CD1c-positive myeloid dendritic cell (primary cell): Measurements from ENCODE around the gene GP5.

Experiments
- DNase-seq: peaks from one replicate; pipeline ENCODE4 v3.0.0-alpha.2; 2016; ENCODE audit errors: extremely low spot score

Gene GP5

DNA sequence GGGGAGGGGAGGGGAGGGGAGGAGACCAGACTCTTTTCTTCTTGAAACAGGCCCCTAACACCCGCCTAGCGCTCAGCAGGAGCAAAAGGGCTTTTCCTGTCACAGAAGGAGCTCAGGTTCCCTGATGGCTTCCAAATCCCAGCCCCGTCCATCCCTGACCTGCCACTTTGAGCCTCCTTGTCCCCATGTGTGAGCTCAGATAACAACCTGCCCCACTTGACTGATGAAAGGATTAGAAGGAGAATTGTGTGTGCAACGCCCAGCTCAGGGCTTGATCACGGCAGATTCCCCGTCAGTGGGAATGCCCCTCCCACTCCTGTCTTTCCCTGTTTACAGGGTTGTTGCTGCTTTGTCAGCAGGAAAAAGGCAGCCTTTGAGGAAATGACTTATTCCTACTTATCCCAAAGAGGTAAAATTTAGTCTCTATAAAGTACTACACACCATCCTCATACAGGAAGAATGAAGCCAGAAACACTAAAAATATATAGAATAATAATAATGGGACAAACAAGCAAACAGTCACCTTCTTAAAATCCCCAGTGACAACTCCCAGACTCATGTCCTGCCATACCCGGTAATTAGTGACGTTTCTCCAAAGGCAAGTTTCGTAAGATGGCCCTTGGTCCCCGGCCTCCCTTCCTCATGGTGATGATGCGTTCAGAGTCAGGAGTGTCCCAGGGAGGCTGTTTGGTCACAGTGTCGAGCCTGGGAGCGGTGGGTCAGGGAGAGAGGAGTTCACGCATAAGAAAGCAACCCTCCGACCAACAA, 23.4 kb downstream of the GP5 start:
- DNase-seq = no peak

DNA sequence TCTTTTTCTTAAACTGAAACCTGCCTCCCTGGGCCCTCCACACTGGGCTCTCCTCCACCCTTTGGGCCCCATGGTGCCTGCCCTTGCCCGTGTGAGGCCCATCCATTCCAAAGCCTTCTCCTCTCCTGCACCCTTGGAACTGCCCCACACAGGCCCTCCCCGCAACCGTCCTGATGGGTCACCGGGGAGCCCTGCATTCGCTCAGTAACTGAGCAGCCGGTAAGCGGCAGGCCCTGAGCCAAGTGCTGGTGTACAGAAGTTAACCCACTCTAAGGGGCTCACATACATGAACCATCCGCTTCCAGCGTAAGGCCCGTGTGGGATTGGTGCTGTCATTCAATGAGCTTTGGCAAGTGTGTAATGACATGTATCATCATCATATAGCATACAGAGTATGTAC, 24.1 kb downstream of the GP5 start:
- DNase-seq = no peak

DNA sequence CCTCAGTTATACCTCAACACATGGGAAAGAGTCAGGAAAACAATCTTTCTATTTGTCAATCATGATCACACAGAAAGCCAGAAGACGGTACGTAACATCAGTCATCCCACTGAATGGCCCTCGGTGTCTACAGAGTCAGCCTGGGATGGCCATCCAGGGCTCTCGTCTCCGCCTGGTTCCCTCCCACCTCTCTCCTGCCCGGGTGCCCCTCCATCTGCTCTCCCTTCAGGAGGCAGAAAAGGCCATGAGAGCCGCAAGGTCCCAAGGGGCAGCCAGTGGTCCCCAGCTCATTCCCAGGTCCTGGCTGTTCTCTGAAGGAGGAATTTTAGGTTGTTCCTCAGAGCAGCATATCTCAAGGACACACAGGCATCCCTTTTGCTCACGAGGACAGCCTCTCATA, 25.2 kb downstream of the GP5 start:
- DNase-seq = no peak

DNA sequence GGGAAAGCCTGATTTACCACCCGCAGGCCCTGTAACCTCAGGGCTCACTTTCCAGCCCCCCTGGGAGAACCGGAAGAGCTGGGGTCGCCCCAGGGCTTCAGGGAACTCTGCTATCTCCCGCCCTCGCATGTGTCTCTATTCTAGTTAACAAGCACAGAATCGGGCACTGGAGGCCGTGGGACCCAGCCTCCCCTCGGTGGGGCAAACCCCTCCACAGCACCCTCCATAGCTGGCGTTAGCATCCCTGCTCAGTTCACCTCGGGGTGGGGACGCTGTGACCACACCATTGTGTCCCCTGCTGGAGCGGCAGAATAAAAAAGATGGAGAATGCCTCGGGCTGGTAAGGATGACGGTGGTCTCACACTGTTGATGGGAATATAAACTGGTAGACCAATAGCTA, 26.0 kb downstream of the GP5 start:
- DNase-seq = no peak

DNA sequence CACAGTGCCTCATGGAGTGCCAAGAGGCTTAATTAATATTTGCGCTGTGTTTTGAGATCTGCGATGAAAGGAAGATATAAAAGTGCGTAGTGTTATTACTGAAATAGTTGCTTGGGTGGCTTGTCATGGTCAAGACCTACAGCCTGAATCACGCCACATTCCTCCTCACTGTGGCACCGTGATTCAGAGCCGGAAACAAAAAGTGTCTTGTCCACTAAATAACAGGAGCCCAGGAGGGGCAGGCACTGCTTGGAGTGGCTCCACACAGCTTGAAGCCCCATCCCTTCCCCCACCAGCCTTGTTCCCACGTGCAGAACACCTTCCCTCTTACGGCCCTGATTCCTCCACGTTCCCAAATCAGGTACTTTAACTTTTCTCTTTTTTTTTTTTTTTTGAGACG, 28.3 kb downstream of the GP5 start:
- DNase-seq = no peak

DNA sequence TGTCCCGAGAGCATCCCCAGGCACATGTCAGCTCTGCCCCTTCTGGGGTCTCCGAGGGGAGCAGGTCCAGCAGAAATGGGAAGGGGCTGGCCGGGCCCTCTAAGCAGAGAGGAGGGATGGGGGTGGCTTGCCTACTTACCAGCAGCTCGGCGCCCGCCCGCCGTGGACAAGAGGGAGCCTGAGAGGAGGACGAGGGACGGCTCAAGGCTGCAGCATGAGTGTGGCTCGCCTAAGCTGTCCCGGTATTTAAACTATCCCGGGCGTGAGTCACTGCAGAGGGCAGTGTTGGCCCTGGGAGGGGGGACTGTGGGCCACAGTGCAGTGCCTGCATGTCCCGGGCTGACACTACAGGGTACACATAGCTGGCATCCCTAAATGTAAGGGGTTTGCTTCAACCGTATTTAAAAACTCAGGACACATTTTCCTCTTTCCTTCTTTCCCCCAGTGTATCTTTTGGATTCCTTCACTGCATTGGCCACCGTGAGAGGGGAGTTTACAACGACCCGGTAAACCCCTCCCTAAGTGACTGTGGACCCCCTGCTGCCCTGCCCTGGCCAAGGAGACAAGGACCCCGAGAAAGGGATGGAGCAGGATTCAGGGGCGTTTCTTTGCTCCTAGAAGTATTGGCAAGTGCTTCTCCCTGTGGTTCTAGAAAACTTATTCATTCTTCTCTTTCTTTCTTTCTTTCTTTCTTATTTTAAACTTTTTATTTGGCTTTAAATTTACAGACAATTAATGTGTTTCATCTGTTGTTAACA, 29.4 kb downstream of the GP5 start, which contains the start of gene LRRC15:
LRRC15 (minus strand) TSS at position 222 of the 758 bp plus-strand sequence. CDS start 8,700 bp downstream, outside the sequence.
- DNase-seq = no peak

DNA sequence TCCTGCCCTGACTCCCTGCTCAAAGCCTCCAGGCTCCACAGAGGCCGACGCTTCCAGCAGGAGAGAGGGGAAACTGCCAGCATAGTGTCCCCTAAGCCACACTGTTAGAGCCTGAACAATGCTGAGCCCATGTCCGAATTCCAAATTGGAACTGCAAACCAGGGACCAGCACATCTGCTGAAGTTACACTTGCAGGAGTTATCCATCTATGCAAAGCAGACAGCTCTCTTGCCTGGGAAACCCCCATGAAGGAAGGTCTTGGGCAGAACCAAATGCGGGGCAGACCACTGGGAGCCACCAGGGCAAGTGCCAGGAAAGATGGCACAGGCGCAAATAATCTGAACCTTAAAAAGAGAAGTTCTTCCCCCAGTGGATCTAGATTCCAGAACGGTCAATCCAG, 30.1 kb downstream of the GP5 start:
- no peak for DNase-seq

DNA sequence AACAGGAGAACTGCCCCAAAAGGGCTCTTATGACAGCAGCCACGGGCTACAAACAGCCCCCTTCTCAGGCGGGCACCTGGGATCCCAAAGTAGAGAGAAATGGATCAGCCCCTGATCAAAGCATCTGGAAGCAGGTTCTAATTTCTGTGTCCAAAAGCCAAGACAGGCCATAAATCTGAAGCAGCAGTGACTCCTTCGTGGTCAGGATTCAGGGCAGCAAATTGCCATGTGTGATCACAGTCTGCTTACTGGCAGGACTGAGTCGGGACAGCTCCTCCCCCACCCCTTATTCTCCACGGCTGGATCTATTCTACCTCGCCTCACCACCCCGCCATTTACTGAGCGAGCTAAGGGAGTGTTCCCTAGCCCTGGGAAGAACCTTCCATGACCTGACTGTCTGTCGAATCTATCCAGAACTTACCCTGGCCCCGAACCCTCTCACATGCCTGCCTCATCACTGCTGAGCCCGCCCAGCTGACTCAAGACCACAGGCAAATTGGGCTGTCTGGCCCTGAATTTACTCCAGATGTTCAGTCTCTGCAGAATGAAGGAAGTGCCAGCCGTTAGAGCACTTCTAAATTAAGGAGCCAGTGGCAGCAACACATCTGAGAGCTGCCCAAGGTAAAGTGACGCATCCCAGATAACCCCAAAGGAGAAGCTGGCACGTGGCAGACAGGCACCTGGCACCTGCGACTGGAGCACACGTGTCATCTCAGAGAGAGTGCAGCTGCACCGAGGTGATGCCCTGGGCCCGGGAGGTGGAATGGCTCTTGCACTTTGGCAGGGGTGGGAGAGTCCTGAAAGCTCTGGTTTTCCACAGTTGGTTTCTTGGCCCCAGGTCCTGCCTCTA, 30.8 kb downstream of the GP5 start:
- no peak for DNase-seq

DNA sequence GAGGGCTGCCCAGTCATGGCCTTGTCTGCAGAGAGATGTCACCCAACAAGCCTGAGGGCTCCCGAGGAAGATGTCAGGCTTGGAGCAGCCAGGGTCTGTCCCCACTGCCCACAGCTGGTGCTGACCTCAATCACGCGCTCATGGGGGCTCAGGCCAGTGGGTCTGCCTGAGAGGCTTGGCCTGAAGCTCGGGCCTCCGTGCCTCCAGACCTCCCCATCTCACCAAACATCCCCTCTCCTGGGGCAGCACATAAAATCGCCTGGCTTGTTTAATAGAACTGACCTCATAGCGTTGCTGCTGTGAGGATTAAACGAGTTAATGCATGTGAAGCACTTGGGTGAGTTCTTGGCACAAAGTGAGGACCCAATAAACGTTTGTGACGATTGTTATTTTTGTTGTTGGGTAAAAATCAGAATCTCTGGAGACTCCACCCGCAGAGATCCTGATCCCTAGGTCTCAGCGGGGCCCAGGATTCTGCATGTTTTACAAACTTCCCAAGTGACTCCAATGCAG, 33.0 kb downstream of the GP5 start:
- DNase-seq = no peak

DNA sequence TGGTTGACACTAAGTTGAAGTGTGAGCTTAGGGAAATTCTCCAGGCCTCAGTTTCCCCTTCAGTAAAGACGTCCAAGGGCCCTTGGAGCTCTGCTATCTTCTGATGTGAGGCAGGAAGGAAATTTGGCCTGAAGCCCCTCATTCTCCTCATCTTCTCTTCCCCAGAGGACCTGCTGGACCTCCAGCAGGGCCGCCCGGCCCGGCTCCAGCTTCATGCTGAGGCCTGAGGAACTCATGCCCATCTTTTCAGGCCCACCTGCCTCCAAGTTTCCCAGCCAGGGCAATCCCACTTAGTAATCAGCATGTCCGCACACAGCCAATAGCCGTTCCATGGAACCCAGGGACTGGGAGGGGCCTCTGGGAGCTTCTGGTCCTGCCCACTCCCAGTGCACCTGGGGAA, 33.5 kb downstream of the GP5 start:
- DNase-seq = no peak

DNA sequence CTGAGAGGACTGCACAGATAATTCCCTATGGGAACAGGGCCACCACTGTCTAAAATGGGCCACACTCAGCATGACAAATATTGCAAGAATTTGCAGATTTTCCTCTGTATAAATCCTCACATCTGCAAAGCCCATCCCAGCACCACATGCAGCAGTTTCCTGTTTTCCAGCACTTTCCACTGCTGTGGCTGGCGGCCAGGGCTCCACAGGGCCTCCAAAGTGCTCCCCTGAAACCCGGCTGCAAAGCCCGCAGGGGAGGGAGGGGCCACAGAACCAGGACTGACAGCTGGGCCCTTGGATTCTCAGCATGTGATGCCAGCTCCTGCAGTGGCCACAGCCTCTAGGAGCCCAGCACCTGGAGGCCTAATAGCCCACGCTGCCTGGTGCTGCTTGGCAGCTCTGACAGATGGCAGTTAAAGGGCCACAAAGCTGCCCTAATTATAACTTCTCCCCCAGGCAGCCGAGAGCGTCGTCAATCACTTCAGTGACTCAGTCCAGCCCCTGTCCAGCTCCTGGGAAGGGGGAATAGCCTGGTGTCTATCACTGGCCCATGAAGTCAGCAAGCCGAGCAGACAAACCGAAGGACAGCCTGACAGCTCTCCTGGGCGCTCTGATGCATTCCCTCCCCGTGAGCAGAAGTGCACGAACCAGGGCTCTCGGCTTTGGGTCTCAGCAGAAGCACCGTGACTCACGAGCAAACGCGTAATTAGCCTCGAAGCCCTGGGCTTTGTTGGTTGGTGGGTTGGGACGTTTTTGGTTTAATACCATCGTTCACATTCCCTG, 34.2 kb downstream of the GP5 start:
- DNase-seq = no peak

DNA sequence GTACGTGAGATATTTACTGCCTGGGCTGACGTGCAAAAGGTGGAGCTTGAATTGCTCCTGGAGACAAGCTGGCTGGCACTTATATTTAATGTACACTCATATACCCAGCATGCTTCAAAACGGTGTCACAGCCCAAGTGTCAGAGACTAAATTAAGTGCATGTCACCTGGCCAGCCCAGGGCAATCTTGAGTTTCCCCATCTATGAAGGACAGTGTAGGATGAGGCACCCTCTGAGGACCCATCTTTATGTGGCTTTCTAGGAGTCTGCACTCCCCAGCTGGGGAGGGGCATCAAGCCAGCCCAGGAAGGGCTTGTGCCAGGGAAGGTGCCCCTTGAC, 34.8 kb downstream of the GP5 start:
- DNase-seq = no peak

DNA sequence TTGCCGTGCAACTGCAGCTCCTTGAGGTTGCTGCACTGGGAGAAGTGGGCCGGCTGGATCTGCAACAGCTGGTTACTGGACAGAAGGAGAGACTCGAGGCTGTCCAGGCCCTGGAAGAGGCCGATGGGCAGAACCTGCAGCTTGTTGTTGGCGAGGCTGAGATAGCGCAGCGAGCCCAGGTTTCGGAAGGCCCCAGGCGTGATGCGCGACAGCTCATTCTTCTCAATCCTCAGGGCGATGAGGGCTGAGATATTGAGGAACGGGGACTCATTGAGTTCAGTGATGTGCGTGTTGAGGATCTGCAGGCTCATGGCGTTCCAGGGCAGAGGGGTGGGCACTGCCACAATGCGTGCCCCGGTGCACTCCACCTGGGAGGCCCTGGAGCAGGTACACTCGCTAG, 38.5 kb downstream of the GP5 start:
- DNase-seq = no peak

DNA sequence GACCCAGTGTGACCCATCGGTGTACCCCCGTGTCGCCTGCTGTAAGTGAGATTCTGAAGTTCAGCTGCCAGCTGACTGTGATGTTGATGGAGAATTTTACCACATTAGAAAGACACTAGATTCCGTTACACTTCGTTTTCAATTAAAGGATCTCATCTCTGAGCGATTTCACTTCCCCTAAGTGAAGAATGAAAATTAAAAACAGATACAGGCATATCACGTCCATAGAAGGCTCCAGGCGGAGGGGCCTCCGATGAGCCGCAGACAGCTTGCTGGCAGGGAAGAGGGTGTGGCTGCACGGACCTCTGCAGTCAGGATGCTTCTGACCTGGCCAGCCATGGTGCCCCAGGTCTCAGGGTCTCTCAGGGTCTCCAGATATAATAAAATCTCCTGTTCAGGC, 41.4 kb downstream of the GP5 start:
- no peak for DNase-seq

DNA sequence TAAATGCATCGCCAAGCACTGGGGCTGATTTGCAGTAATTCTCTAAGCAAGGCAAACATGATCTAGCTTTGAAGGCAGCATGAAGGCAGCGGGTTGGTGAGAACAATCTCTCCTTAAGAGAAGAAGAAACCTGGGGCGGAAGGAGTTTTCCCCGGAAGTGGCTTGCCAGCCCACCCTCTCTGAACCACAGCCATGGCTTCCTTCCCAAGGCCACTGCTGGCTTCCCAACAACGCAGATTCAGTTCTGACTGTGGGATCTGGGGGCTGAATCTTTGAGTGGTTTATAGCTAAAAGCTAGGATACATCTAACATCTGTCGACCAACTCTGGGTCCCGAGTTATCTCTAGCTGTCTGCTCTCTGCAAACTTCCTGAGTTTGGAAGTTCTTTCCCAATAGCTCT, 43.7 kb downstream of the GP5 start:
- DNase-seq = no peak

DNA sequence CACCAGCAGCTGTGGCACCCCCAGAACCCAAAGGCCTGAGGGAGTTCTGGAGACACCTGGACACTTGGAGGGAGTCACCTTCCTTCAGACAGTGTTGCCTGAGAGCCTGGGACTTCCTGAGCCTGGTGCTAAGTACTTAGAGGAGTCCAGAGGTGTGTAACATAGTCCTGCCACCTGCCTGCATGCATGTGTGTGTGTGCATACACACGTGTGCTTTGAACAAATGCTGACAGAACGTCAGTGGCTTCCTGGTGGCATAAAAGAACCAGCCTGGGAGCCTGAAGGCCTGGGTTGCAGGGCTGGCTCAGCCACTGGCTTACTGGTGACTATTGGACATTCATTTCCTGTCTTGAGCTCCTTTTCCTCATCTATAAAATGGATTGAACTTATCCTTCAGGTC, 44.8 kb downstream of the GP5 start:
- no peak for DNase-seq

DNA sequence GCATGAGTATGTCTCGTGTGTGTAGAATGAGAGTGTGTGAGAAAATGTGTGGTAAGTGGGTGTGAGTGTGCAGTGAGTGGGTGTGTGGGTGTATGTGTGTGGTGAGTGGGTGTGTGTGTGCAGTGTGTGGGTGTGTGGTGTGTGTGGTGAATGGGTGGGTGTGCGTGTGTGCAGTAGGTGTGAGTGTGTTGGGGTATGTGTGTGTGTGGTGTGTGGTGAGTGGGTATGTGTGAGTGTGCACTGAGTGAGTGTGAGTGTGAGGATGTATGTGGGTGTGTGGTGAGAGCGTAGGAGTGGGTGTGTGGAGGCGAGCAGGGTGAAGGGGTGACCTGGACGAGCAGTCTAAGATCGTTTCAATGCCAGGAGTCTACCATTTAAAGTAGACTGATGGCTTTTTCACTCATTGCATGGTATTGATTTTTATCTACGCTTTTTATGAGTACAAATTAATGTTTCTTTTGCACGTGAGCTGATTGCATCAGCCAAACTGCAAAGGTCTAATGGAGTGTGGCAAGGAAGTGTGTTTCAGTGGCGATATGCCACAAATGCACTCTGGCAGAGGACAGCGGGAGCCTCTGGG, 46.3 kb downstream of the GP5 start:
- DNase-seq = no peak

DNA sequence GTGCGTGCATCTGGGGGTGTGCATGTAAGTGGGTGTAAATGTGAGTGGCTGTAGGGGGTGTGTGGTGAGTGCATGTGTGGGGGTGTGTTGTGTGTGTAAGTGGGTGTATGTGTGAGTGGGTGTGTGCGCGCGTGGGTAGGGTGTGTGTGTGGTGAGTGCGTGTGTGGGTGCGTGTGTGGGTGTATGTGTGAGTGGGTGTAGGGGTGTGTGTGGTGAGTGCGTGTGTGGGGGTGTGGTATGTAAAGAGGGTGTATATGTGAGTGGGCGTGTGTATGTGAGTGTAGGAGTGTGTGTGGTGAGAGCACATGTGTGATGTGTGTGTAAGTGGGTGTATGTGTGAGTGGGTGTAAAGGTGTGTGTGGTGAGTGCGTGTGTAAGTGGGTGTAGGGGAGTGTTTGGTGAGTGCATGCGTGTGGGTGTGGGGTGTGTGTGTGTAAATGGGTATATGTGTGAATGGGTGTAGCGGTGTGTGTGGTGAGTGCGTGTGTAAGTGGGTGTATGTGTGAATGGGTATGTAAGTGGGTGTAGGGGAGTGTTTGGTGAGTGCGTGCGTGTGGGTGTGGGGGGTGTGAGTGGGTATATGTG, 47.0 kb downstream of the GP5 start:
- no peak for DNase-seq

DNA sequence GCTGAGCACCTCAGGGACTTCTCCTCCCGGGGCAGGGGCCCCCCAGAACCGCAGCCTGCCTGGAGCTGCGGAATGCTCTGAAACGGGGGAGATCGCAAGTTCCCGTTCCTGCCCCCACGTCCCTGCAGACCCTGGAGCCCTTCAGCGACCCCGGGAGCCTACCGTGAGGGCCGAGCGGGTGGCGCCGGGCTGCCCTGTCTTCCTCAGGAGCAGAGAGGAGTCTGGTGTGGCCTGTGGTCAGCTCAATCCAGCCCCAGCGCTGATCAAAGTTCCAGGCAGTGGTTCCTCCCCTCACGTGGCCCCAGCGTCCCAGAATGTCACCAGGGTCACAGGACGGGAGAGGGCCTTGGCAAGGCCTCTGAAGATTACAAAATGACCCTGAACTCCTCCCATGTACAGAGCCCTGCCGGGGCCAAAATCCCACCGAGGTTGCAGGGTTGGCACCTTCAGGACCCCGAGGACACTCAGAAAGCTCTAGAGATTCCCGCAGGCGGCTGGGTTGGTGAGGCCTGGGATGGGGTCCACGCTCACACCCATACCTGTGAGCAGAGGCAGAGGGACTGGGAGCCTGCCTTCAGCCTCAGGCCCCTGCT, 47.9 kb downstream of the GP5 start, which contains the start of gene CPN2:
CPN2 (minus strand) TSS at position 249 of the 593 bp plus-strand sequence. CDS start 8,626 bp downstream, outside the sequence.
- no peak for DNase-seq

DNA sequence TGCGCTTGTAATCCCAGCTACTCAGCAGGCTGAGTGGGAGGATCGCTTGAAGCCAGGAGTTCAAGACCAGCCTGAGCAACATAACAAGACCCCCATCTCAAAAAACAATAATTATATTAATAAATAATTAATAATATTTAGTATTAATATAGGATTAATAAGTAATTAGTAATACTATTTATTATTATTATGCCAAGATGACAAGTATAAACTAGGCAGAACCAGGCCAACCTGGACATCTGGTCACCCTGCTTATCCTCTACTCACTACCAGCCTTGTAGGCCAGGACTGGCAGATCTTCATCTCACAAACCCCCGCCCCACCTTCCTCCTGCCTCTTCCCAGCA, 48.4 kb downstream of the GP5 start:
- DNase-seq = no peak
